GM11168 (cell line): Measurements from ENCODE around the gene UBE2QL1.

Source experiments
- in situ Hi-C: fragments of 300-500 bp; cut with MboI; formaldehyde crosslinking; loops from one replicate; pipeline ENCODE4 v1.12.0; 2022; ENCODE audit warnings: low sequenced_read_pairs; ENCODE audit not compliant: unreplicated experiment

UBE2QL1 gene

DNA sequence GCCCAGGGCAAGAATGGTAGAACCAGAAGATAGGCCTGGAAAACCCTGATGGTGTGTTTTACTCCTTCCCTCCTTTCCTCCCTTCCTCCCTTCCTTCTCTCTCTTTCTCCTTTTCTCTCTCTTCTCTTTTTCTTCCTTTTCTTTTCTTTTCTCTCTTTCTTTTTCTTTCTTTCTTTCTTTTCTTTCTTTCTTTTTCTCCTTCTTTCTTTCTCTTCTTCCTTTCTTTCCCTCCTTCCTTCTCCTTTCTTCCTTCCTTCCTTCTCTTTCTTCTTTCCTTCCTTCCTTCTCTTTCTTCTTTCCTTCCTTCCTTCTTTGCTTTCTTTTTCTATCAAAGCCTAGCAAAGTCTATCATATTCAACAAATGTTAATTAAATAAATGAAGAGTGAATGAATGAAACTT is 24.0 kb upstream of the UBE2QL1 start:
- in situ Hi-C loops: no loop called here

DNA sequence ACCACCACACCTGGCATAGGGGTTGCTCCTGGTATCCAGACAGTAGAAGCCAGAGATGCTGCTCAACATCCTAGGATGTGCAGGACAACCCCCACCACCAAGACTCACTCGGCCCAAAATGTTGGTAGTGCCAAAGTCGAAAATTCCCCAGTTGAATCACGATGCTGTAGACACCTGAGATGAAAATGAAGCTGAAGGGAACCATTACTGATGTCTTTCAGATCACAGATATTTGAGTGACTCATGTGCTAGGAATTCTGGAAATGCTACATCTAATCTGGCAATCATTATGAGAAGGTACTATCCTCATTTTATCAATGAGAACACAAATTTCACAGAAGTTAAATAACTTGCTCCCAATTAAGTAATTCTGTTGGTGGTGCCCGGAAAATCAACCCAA is 21.0 kb upstream of the UBE2QL1 start:
- in situ Hi-C loops: no loop called here

DNA sequence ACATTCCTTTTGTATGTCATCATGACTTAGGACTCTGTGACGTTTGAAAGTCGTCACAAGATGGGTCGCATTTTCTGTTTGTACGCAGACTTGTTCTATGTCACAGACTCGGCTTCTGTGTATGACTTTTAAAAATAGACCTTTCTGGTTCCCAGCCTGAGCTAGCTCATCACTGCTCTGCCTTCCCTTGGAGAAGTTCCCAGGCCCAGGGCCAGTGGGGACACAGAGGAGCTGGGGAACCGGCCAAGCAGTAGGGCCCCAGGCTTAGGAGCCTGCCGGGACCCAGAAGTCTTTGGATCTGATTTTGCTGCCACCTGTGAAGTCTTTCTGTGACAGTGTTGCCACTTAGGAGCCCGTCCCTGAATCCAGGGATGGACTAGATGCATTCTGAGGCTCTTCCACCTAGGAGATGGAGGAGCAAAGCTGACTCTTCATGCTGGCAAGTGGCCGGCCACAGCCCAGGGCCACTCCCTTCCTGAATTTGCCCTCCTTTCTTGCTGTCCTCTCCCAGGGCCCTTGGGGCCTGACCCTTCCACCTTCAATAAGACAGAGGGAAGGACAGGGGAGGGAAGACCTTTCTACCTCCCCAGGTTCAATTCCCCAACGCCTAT is 18.1 kb upstream of the UBE2QL1 start:
- in situ Hi-C loops: no loop called here

DNA sequence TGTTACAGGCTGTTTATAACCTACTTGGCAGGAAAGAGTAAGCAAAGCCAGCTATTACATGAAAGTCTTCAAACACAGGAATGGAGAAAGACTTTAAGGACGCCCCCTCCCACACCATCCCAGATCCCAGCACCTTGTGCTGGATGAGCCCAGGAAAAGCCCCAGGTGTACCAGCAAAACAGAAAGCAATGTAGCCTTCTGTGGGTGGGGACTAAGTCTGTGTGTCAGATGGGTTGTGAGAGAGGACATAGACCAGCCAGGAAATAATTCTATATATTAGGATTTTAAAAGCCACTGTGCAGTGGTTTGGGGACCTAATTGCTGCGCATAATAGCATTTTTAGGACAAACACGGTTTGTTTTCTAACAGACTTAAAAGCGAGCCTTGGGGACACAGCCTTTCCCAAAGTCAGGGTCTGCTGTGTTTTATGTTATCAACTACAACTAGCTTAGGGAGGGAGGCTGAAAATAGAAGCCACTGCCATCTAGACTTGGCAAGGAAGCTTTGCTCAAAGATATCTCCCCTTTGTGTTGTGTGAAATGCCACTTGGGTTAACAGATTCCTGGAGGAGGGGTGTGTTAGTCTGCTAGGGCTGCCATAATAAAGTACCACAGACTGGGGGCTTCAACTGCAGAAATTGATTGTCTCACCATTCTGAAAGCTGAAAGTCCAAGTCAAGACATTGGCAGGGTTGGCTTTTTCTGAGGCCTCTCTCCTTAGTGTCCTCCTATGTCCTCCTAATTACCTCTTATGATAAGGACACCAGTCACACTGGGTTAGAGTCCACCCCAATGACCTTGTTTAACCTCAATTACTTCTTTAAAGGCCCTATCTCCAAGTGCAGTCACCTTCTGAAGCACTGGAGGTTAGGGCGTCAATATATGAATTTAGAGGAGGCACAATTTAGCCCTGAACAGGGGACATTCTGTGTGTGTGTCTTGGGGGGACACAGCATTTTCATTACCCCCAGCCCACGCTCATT is 17.2 kb upstream of the UBE2QL1 start:
- in situ Hi-C loops: no loop called here

DNA sequence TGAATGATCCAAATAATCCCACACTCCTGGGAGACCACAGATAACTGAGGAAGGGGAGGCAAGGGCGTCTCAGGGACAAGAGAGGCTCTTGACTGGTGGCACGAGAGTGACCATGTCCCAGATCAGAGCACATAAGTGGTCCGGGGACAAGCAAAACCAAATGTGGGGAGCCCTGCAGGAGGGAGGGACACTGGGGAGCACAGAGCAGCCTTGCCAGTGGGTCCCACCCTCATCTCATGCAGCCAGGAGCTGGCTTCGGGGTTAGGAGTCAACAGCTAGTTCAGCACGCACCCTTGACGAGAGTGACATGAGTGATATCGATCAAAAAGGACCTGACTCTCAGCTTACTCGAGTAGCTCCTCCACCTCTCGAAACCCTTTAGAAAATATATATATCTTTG is 16.5 kb upstream of the UBE2QL1 start:
- in situ Hi-C loops: no loop called here

DNA sequence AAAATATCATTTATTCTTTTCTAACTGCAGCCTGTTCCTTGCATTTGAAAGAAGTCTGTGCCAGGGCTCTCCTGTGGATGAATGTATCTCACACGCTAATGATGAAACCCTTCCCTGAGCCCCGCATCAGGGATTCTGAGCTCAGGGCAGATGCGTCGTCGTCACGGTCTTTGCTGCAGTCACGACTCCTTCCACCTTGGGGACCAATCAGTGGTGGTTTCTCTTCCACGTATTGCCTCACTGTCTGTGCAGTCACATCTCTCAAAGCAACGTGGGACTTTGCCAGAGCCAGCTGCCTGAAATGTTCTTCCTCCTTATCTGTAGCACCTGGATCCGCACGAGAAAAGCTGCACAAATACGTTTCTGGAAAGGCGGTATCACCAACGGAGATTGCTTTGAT is 13.9 kb upstream of the UBE2QL1 start:
- in situ Hi-C loops: no loop called here

DNA sequence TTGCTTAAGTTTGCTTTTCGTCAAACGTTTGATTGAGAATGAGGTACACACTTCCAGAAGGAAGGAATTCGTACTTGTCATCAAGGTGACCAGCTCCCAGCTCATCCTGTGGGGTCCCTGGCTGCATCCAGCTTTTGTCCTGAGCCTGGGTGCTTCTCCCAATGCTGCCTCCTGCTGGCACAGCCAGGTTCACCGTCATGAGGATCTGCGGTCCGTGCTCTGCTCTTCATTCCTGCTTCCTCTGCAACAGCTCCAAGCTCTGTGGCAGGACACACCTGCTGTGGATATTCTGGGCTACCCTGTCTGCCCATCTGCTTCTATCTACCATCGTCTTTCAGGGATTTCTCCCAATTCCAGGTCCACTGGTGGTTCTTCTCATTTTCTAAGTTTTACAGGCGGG is 13.3 kb upstream of the UBE2QL1 start:
- in situ Hi-C loops: no loop called here

DNA sequence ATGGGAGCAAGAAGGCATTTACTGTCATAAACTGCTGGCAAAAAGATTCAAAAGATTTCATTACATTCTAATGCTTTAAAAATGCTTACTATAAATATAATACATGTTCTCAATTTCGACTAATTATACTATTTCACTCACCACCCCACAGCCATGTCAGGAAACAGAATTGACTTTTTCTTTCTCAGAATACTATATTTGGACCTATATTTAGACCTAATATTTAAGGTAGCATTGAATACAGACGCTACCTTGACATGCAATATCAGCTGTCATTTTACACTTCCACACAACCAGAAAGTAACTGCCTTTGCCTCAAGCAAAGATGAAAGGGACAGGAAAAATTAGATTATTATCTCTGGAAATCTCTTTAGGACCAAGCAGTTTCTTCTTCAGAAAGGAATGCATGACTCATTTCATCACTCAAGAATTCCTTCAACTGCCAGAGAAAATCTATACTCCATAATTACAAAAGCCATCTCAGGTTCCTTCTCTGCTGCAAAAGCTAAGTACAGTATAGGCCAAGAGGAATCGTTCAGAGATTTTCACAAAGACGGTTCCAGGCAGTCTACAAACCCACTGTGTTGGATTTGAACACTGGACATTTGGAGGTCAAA is 11.8 kb upstream of the UBE2QL1 start:
- in situ Hi-C loops: no loop called here

DNA sequence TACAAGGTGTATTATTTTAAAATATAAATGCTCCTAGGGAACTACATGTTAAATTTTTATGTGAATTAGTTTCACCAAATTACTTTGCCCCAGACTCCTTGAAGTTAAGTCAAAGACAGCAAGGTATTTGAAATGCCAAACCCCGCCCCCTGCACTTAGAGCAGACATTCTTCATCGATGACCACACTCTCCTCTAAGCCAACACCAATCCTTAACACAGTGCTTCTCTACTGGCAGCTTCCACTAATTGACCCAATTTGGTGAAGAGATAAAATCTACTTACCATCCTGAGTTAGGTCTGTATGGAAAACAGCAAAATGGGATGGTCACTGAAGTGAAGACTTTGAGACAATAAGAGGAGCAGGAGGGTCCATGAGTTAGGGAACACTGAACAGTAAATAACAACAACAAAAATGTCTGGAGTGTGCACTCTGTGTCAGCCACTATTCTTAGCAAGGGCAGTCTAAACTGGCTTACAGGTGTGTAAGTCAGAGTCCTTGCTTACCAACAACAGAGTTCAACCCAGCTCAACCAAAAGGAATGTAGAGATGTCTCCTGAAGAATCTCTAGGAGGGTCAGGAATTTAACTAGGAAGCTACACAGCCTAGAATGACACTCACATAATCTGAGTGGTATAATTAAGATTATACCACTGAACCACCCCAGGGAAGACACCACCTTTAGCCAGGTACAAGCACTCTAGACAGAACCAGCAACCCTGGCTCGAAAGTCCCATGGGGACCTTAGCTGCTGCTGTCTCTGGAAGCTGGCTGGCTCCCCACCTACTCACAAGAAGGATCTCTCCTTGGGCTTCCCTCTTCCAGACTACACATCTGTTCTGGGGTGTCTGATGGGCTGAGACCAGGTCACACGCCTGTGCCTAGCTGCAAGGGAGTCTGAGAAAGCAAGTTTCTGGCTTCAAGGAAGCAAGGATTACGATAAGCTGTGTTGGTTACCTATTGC is 8.8 kb upstream of the UBE2QL1 start:
- in situ Hi-C loops: no loop called here

DNA sequence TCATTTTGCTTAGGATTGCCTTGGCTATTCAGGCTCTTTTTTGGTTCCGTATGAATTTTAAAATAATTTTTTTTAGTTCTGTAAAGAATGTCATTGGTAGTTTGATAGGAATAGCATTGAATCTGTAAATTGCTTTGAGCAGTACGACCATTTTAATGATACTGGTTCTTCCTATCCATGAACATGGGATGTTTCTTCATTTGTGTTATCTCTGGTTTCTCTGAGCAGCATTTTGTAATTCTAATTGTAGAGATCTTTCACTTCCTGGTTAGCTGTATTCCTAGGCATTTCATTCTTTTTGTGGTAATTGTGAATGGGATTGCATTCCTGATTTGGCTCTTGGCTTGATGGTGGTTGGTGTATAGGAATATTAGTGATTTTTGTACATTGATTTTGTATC is 6.3 kb upstream of the UBE2QL1 start:
- in situ Hi-C loops: no loop called here

DNA sequence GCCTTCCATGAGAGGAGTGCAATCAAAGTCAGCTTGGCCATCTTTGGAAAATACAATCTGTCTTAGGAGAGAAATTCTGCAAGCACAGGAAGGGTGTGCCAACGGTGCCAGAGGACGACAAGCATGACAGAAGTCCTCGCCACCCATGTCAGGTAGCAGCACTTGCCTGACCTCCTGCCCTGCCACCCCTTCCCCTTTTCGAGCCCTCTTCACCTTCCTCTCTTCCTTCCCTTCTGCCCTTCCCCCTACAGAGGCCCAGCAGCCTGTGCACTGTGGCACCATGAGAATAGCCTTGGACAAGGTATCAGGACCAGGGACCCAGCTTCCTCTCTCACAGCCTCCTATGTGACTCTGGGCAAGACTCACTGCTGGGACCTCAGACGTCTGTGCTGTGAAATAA is 5.3 kb upstream of the UBE2QL1 start:
- in situ Hi-C loops: no loop called here

DNA sequence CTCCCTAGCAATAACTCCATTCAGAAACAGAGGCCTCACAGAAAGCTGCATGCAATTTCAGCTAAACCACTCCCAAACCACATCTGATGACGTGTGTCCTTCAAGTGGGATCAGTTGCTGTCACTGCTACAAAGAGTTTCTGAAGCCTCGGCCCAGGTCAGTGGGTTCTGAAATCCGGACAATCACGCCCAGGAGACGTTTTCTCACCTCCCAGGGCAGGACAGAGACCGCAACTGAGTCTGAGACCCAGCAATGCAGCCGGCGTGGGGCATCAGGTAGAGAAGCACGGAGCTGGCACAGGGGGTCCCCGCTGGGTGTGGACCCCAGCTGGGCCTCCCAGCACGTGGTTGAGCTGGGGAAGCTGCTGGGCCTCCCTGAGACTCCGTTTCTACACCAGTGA is 2.6 kb upstream of the UBE2QL1 start:
- in situ Hi-C loops: no loop called here

DNA sequence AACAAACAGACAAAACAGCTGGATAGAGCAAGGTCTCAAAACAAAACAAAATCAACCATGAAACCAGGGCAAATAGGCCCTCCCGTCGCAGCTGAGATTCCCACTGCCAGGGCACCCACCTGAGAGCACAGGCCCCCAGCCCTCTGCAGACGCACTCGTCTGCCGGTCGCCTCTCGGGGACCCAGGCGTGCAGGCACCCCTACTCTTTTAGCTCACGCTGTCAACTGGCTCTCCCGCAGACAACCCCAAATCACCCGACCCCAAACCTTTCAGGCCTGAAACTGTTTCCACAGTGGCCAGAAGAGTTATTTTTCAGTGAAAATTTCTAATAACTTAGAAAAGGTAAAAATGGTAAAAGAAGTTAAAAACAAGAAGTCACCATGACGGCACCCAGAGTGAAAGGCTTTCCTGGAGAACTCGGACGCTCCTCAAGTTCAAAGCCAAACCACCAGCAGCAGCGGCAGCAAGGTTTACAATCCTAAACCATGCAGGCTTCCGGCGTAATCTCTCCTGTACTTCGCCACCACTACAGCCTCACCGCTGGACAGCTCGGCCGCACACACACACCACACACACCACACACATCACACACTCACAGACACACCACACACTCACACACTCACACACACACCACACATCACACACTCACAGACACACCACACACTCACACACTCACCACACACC is 1.9 kb upstream of the UBE2QL1 start:
- in situ Hi-C loops: no loop called here

DNA sequence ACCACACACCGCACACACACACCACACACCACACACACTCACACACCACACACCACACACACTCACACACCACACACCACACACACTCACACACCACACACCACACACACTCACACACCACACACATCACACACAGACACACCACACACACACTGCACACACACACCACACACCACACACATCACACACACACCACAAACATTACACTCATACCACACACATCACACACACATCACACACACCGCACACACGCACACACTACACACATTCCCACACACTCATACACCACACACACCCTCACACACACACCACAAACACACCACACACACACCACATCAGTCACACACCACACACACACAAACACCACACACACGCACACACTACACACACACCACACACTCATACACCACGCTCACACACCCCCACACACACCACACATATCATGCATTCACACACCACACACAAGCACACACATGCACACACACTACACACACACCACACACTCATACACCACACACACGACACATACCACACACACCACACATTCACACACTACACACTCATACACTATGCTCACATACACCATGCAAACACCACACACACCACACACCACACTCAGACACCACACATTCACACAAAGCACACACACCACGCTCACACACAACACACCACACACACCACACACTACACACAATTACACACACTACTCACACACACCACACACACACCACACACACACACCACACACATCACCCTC is 1.1 kb upstream of the UBE2QL1 start:
- in situ Hi-C loops: no loop called here

DNA sequence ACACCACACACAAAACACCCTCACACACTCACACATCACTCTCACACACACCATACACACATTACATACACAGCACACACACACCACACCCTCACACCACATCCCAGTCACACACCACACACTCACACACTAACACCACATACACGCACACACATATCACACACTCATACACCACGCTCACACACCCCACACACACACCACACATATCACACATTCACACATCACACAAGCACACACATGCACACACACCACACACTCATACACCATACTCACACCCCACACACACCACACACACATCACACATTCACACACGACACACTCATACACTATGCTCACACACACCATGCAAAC is 543 bp upstream of the UBE2QL1 start:
- in situ Hi-C loops: no loop called here

DNA sequence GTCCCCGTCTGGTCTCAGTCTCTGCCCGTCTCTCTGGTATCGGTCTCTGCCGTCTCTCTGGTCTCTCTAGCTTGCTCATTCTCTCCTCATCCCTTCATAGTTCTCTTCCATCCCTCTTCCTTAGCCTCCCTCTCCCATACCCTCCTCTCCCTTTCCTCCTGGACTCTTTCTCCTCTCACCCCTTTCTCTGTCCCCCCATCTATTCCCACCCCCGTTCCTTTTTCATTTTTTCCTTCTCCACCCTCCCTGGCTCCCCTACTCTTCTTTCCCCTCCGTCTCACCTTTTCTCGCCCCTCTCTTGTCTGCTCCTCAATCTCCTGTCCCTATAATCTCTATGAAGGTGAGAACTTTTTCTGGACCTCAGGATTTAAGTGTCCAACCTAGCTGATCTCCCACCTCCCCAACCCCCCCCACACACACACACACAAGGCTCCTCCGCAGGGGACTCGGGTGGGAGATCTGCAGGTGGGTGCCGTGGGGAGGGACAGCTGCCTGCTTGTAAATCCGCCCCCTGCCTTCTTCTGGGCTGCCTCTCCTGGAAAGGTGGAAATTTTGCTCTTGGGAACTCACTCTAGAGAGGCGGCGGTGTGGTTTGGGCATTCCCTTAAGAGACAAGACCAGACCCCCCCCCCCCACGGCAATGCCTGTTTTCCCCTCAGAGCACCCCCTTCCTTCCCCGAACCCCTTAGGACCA is 953 bp downstream of the UBE2QL1 start:
- in situ Hi-C loops: no loop called here

DNA sequence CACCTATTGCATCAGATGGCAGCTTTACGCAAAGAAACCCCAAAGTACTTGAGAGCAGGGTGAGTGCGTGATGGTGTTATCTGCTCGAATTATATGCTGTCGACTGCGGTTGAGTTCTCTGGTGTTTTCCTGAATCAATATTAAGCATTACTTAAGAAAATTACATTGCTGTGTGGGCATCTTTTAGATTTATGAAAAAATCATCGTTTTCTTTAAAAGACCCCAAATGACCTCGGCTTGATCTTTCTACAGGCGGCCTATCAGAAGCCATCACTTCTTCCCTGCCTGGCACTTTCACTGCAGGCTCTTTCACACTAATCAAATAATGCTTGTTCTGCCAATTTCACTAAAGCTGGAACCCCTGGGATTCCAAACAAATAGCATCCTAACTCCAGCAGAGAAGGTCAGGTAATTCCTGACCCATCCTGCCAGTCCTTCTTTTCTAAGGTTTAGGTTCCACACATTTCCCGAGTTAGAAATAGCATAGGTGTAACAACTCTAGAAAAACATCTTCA is 1.7 kb downstream of the UBE2QL1 start:
- in situ Hi-C loops: no loop called here
